ENCODE data around the gene KLHL7. TPM values are rescaled to one million over a fixed set of nuclear protein-coding genes. Genes with fewer than 3 reads are reported as not detected.

KLHL7 gene
- total RNA-seq, 4 donors from 2014 or later = 22.9 to 31.5 (median 27.8) TPM

GRCh38 chr7:23200331-23200730, 94.7 kb downstream of the KLHL7 start:
- TF ChIP-seq CTCF (IDR thresholded peaks at IDR 0.05; ENCODE audit: low read depth) = no peak

GRCh38 chr7:23204241-23204640, 98.7 kb downstream of the KLHL7 start:
- no peak for TF ChIP-seq CTCF (IDR thresholded peaks at IDR 0.05; ENCODE audit: low read depth)

GRCh38 chr7:23205577-23205908, 100.0 kb downstream of the KLHL7 start:
- TF ChIP-seq CTCF (IDR thresholded peaks at IDR 0.05; ENCODE audit: low read depth) = no peak

GRCh38 chr7:23205909-23206767, 100.6 kb downstream of the KLHL7 start:
- no peak for TF ChIP-seq CTCF (IDR thresholded peaks at IDR 0.05; ENCODE audit: low read depth)

- no peak for TF ChIP-seq CTCF (IDR thresholded peaks at IDR 0.05; ENCODE audit: low read depth)
Measured at GRCh38 chr7:23207021-23207420, 101.4 kb downstream of the KLHL7 start.

GRCh38 chr7:23207884-23208283, 102.3 kb downstream of the KLHL7 start:
- no peak for TF ChIP-seq CTCF (IDR thresholded peaks at IDR 0.05; ENCODE audit: low read depth)

- no peak for TF ChIP-seq CTCF (IDR thresholded peaks at IDR 0.05; ENCODE audit: low read depth)
Measured at GRCh38 chr7:23208316-23208715, 102.7 kb downstream of the KLHL7 start.

Measured in subcutaneous adipose tissue (tissue), 4 donors.